OCI-LY1 (cell line): ENCODE results near the gene PLPPR3.

Experiments
- EZH2 ChIP-seq: fragments of 200-600 bp; sonication (generic), shearing (Covaris generic); IDR thresholded peaks from 2 replicates; pipeline ENCODE4 v1.8.0; 2017; ENCODE audit warnings: borderline replicate concordance, mixed run types, mild to moderate bottlenecking, antibody characterized with exemption, low read length, moderate library complexity, mixed read lengths
- TF ChIP-seq, protein P1 (sequence below): fragments of 200-600 bp; sonication (generic), shearing (Covaris generic); IDR thresholded peaks from 2 replicates; pipeline ENCODE4 v1.5.1; 2017; ENCODE audit warnings: mild to moderate bottlenecking, antibody characterized with exemption, low read length, moderate library complexity, mixed read lengths

GRCh38 chr19:823565-824121 lies 1.9 kb upstream of the PLPPR3 start:
- TF ChIP-seq EZH2 = no peak
- TF ChIP-seq, protein P1, sequence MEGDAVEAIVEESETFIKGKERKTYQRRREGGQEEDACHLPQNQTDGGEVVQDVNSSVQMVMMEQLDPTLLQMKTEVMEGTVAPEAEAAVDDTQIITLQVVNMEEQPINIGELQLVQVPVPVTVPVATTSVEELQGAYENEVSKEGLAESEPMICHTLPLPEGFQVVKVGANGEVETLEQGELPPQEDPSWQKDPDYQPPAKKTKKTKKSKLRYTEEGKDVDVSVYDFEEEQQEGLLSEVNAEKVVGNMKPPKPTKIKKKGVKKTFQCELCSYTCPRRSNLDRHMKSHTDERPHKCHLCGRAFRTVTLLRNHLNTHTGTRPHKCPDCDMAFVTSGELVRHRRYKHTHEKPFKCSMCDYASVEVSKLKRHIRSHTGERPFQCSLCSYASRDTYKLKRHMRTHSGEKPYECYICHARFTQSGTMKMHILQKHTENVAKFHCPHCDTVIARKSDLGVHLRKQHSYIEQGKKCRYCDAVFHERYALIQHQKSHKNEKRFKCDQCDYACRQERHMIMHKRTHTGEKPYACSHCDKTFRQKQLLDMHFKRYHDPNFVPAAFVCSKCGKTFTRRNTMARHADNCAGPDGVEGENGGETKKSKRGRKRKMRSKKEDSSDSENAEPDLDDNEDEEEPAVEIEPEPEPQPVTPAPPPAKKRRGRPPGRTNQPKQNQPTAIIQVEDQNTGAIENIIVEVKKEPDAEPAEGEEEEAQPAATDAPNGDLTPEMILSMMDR = no peak
